H7 (cell line): ENCODE results near the gene RFC4. TPM values are rescaled to one million over a fixed set of nuclear protein-coding genes. Genes with fewer than 3 reads are reported as not detected.
"Not testable (repeated sequence)": the region's sequence is repeated elsewhere in the genome, so short reads cannot be mapped to it uniquely, and the experiment has no call there.

Experiments used
- DNase-seq: peaks from one replicate; pipeline ENCODE4 v3.0.0; 2012
- H3K27me3 ChIP-seq: 2 replicates; pipeline ENCODE4 v1.6.0; 2011; ENCODE audit warnings: mild to moderate bottlenecking, low read length; ENCODE audit not compliant: control insufficient read depth, insufficient read depth
- H3K36me3 ChIP-seq: replicated peaks from 2 replicates; pipeline ENCODE4 v1.5.1; 2011; ENCODE audit warnings: low read length; ENCODE audit not compliant: control insufficient read depth, insufficient read depth
- H3K4me3 ChIP-seq: 2 replicates; pipeline ENCODE4 v1.5.1; 2011; ENCODE audit warnings: low read depth, mild to moderate bottlenecking, control low read depth, low read length, moderate library complexity; ENCODE audit not compliant: insufficient read depth
- total RNA-seq: library from RNA; depleted of rRNA; stranded (reverse); fragments of >200 nt; shearing (Covaris generic); gene quantifications from 2 replicates; pipeline ENCODE4 v1.2.3, GENCODE V29; 2014; rRNA removed

The RFC4 gene
- total RNA-seq: 105 and 131 TPM in 2 replicates

DNA sequence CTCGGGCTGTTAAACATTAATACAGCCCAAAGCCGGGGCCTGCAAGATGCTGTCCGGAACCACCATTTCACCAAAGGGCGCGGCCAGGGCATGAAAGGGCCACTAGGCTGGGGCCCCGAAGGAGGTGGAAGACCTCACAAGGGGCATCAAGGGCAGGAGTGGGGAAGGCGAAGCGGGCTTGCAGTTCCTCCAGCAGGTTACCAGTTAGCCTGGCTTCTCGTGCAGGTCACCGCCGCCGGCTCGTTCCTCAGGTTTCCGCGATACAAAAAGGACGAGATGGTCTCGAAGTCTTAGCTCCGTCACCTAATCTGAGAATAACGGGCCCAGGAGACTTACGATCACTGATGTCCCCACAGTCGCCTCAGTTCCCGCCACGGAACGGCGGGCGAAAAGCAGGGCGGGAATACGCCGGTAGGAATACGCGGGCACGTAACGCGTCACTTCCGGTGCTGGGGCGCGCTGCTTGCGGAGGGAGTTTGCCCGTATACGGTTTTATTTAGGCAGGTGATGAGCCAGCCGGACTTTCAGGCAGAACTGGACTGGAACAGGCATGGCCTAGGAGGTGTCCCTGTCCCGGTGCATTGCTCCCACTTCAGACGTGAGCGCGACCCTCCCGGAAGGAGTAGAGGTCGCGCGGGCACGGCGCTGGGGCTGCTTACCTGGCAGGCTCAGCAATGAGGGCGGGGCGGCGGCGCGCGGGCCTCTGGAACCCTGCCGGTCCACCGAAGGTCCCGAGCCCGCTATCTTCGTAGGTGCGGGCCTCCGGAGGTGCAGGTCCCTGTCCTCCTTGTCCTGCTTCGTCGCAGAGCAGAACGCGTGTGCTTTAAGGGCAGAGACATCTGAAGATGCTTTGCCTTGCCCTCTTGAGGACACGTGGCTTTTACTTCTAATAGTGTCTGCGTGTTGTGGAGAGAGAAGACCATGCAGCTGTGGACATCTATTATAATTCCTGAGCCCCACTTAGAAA, at the start of gene RFC4:
Gene RFC4, minus strand, starts transcription at position 394 of the 967 bp plus-strand sequence. CDS start 1,769 bp downstream, outside the sequence.
- H3K27me3 ChIP-seq: no peaks in the 10 kb centered on the region
- peak within 1 kb of the TSS; percentile 93 for H3K4me3 ChIP-seq
- peaks cover 8% of the 10 kb centered on the region for H3K36me3 ChIP-seq
- peak; percentile 86 for DNase-seq

- H3K36me3 ChIP-seq: no peaks in the 10 kb centered on the region
- H3K27me3 ChIP-seq: no peaks in the 10 kb centered on the region; the same call in 1 of the 2 replicates
- no peak for DNase-seq
- no peak overlapping the region for H3K4me3 ChIP-seq
Measured at GRCh38 chr3:186854954-186855353, 48.7 kb upstream of the RFC4 start.

DNA sequence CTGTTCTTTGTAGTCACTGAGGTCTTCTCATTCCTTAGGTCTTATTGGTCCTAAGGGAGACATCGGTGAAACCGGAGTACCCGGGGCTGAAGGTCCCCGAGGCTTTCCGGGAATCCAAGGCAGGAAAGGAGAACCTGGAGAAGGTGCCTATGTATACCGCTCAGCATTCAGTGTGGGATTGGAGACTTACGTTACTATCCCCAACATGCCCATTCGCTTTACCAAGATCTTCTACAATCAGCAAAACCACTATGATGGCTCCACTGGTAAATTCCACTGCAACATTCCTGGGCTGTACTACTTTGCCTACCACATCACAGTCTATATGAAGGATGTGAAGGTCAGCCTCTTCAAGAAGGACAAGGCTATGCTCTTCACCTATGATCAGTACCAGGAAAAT, 47.9 kb upstream of the RFC4 start:
- no peak for DNase-seq
- H3K36me3 ChIP-seq: no peaks in the 10 kb centered on the region

GRCh38 chr3:186852994-186853393, 46.7 kb upstream of the RFC4 start:
- DNase-seq: no peak
- Histone ChIP-seq H3K27me3 (no peaks in the 10 kb centered on the region; the same call in 1 of the 2 replicates), H3K4me3 (no peak overlapping the region)

More for the DNA sequence above, 47.9 kb upstream of the RFC4 start:
- Histone ChIP-seq H3K4me3 (no peak overlapping the region), H3K27me3 (no peaks in the 10 kb centered on the region; the same call in 1 of the 2 replicates)

DNA sequence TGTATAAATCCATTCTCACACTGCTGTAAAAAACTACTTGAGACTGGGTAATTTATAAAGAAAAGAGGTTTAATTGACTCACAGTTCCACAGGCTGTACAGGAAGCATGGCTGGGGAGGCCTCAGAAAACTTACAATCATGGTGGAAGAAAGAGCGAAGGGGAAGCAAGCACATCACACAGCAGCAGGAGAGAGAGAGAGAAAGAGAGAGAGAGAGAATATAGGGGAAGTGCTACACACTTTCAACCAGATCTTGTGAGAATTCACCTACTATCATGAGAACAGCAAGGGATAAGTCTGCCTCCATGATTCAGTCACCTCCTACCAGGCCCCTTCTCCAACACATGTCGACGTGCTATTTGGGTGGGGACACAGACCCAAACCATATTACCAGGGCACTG, 45.6 kb upstream of the RFC4 start:
- not testable (repeated sequence) for H3K27me3 ChIP-seq, H3K4me3 ChIP-seq, DNase-seq, H3K36me3 ChIP-seq

More at GRCh38 chr3:186852994-186853393, 46.7 kb upstream of the RFC4 start:
- H3K36me3 ChIP-seq: no peaks in the 10 kb centered on the region

DNA sequence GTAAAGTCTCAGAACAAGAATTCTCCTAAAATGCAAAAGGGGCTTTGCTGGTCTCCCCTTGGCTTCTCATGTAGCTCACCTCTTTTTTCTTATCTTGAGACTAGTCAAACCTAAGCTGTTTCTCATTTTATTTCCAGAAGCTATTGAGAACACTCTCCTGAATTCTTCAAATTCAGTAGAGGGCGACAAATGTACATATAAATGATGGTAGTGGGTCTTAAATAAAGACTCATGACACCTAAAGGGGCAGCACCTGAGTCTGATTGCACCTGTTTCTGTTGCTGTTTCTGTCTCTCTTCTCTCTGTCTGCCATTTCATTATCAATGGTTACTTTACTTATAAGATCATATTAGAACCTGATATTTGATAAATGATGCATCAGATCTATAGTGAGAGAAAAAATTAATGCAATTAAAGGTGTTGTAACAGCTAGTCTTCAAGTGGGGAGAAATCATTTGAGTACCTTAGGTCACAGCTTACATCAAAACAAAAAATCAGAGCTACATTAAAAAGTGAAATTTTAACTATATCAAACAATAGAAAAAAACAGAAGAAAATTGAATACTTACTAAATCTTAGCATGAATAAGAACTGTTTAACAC, 43.2 kb upstream of the RFC4 start:
- H3K27me3 ChIP-seq: no peaks in the 10 kb centered on the region; the same call in 1 of the 2 replicates
- no peak overlapping the region for H3K4me3 ChIP-seq
- H3K36me3 ChIP-seq: no peaks in the 10 kb centered on the region
- peak; percentile 70 for DNase-seq

DNA sequence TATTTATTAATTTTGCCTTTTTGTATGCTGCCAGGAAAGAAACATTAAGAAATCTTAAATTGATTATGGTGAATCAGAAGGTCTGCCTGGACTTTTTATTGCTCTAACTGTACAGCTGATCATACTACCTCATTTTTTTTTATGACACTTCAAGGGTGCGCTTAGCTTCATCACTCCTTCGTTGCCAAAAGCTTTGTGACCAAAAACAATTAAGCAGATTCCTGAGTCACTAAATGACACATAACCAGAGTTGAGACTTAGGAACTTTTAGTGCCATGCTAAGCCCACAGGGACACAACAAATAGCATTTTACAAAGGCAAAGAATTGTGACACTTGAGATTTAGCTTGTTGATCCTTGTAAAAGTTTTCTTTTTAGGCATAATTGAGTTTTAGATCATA, 41.2 kb upstream of the RFC4 start:
- Histone ChIP-seq H3K4me3 (no peak overlapping the region), H3K36me3 (no peaks in the 10 kb centered on the region), H3K27me3 (no peaks in the 10 kb centered on the region; the same call in 1 of the 2 replicates)
- DNase-seq: no peak

- H3K27me3 ChIP-seq: no peaks in the 10 kb centered on the region
- no peak for DNase-seq
- H3K4me3 ChIP-seq: no peak overlapping the region
- no peaks in the 10 kb centered on the region for H3K36me3 ChIP-seq
Measured at GRCh38 chr3:186845756-186846155, 39.5 kb upstream of the RFC4 start.

GRCh38 chr3:186844908-186845307, 38.6 kb upstream of the RFC4 start:
- no peaks in the 10 kb centered on the region for H3K27me3 ChIP-seq
- H3K4me3 ChIP-seq: no peak overlapping the region
- no peaks in the 10 kb centered on the region for H3K36me3 ChIP-seq
- no peak for DNase-seq

DNA sequence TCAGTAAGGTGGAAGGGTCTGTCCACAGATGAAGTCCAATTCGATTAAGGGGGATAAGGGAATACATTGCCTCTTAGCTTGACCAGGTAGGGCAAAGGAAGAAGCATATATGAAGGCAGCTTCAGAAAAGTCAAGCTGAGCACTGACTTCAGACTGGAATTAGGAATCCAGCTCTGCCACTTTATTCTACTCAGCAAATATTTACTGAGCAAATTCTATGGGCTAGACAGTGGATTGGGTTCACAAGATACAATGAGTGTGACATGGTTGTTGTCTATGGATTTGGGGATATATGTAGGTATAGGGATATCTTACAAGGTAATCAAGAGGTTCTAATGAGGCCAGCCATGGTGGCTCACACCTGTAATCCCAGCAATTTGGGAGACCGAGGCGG, 36.8 kb upstream of the RFC4 start:
- H3K27me3 ChIP-seq: no peaks in the 10 kb centered on the region
- H3K4me3 ChIP-seq: no peak overlapping the region
- DNase-seq: no peak
- no peaks in the 10 kb centered on the region for H3K36me3 ChIP-seq

DNA sequence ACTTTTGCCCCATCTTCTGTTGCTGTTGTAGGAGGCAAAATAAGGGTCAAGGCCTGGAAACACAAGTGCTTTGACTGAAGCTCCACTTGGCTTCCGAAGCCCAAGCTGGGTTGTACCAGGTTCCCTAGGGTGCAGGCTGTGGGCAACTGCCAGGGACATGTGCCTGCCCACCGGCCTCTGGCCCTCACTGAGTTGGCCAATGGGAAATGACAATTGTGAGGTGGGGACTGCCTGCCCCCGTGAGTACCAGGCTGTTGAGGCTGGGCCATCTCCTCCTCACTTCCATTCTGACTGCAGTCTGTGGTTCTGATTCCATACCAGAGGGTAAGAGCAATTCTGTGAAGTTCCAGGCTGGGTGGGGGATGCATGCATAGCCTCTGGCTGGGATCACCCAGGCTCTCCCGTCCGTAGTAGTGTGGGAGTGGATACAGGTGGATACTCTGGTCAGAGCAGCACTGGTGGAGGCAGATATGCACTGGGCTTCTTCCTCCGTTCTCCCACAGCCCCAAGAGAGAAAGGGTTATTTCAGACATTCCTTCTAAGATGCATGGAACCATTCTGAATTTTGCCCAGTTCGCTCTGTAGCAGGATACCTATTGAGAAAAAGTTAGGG, 36.2 kb upstream of the RFC4 start, which contains the start of gene ADIPOQ:
Gene ADIPOQ, plus strand, starts transcription at position 285 of the 613 bp plus-strand sequence. CDS start 10,349 bp downstream, outside the sequence.
- Histone ChIP-seq H3K36me3 (no peaks in the 10 kb centered on the region), H3K27me3 (no peaks in the 10 kb centered on the region), H3K4me3 (no peak within 1 kb of the TSS)
- no peak for DNase-seq

DNA sequence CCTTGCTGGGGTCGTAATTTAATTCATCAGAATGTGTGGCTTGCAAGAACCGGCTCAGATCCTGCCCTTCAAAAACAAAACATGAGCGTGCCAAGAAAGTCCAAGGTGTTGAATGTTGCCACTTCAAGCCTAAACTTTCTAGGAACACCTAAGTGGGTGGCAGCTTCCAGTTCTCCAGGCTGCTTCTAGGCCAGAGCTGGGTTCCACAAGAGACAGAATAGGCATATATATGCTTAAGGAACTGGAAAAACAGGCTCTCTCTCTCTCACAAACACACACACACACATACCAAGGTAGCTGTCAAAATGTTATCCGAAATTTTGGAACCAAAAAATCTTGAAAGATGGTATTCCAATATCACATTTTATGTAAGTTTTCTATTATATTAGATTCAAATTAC, 35.3 kb upstream of the RFC4 start:
- DNase-seq: no peak
- no peak overlapping the region for H3K4me3 ChIP-seq
- H3K27me3 ChIP-seq: no peaks in the 10 kb centered on the region
- no peaks in the 10 kb centered on the region for H3K36me3 ChIP-seq

- Histone ChIP-seq H3K36me3 (no peaks in the 10 kb centered on the region), H3K4me3 (no peak overlapping the region), H3K27me3 (no peaks in the 10 kb centered on the region)
- no peak for DNase-seq
Measured at GRCh38 chr3:186839874-186840641, 33.8 kb upstream of the RFC4 start.

GRCh38 chr3:186832276-186832675, 26.0 kb upstream of the RFC4 start:
- DNase-seq: no peak
- H3K4me3 ChIP-seq: no peak overlapping the region
- no peaks in the 10 kb centered on the region for H3K36me3 ChIP-seq
- H3K27me3 ChIP-seq: peaks cover 16% of the 10 kb centered on the region
